GM12872 (cell line): Measurements from ENCODE around the gene ZNF490.

Experiments
- TF ChIP-seq, protein P1 (sequence below): IDR thresholded peaks from 3 replicates; pipeline ENCODE4 v1.5.1; 2011; ENCODE audit warnings: low read depth, mild to moderate bottlenecking, low read length, moderate library complexity; ENCODE audit not compliant: insufficient read depth

Gene ZNF490

DNA sequence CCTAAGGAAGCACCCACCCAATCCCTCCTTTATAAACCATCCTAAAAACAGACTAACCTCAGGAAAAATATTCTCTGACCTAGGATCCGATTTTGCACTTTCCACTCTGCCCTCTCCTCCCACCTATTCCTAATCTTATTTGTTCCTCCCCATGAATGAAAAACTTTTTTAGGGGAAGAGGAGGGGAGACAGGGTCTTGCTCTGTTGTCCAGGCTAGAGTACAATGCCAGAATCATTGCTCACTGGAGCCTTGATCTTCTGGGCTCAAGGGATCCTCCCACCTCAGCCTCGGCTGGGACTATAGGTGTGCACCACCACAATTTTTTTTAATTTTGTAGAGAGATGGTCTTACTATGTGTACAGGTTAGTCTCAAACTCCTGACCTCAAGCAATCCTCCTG is 63.7 kb downstream of the ZNF490 start:
- TF ChIP-seq, protein P1, sequence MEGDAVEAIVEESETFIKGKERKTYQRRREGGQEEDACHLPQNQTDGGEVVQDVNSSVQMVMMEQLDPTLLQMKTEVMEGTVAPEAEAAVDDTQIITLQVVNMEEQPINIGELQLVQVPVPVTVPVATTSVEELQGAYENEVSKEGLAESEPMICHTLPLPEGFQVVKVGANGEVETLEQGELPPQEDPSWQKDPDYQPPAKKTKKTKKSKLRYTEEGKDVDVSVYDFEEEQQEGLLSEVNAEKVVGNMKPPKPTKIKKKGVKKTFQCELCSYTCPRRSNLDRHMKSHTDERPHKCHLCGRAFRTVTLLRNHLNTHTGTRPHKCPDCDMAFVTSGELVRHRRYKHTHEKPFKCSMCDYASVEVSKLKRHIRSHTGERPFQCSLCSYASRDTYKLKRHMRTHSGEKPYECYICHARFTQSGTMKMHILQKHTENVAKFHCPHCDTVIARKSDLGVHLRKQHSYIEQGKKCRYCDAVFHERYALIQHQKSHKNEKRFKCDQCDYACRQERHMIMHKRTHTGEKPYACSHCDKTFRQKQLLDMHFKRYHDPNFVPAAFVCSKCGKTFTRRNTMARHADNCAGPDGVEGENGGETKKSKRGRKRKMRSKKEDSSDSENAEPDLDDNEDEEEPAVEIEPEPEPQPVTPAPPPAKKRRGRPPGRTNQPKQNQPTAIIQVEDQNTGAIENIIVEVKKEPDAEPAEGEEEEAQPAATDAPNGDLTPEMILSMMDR, result no peak

DNA sequence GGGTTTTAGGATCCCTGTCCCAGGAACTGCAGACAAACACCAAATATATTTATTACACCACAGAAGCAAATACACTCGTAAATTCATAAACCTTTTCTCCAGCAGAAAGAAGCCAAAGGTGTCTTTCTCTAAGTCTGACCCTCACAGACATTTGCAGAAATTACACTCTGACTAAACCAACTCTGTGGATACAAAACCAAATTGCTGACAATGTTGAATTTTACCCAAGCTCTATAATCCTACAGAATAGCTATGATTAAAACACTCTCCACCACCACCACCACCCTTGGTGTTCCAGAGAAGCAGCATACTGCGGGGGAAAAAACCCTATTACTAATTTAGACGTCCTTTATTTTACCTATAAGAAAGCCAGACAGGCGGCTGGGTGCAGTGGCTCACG is 64.5 kb downstream of the ZNF490 start:
- TF ChIP-seq, protein P1, result no peak

DNA sequence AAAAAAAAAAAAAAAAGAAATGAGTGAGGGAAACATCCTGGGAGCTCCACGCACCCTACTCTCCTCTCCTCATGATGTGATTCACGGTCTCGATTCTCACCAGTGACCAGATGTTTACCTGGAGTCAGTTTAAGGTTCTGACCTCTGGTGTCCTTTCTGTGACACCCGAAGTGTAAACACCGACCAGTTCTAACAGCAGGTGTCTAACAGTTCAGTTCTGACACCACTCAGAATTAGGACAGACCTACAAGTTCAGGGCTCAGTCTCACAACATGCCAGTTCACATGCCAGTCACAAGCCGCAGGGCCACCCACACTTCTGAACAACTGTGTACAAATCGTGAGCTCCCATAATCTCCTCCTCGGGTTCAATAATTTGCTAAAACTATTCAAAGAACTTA is 65.3 kb downstream of the ZNF490 start:
- TF ChIP-seq, protein P1, result no peak

DNA sequence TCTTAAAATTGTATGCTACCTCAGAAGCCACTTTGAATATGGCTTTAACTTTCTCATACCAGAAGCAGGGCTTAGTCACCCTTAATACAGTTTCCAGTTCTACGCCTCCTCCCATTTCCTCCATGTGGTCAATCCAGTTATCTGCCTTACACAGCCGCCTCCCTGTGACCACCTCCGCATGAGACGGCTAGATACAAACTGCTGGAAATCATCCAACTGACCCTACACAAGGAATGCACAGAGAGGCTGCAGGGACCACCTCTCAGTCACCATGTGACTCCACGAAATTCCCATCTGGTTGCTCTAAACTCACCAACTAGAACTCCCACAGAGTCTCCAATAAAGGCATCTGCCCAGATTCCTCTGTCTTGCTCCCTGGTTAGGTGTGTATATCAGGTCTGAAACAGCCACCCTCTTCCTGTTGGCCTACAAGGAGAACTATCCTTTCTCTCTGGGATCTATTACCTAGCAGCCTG is 66.2 kb downstream of the ZNF490 start:
- TF ChIP-seq, protein P1, result no peak

DNA sequence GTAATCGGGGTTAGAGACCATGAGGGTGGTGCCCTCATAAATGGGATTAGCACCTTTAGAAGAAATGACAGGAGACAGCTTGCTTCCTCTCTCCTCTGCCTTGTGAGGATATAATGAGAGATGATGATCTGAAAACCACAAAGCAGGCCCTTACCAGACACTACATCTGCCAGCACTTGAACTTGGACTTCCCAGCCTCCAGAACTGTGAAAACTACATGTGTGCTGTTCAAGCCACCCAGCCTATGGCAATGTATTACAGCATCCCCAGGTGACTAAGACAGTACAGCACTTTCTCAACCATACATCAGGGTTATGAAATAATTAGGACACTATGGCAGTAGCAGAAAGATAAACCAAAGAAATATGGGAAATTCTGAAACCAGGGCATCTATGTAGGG is 66.8 kb downstream of the ZNF490 start:
- TF ChIP-seq, protein P1, result no peak
